Activated naive CD4-positive, alpha-beta T cell (primary cell): ENCODE results near the gene PRKCE.

Experiments used
- DNase-seq, 4 experiments: peaks; one replicate each; lab custom pipeline; 2025; lab: John Stamatoyannopoulos, UW

PRKCE gene

GRCh38 chr2:45780541-45781463 is 129.3 kb downstream of the PRKCE start:
- DNase-seq: no peak

- DNase-seq: no peak
These were observed 130.0 kb downstream of the PRKCE start for GRCh38 chr2:45781464-45781811.

GRCh38 chr2:45782436-45782835 is 131.0 kb downstream of the PRKCE start:
- no peak for DNase-seq

GRCh38 chr2:45782986-45783385 is 131.5 kb downstream of the PRKCE start:
- no peak for DNase-seq

GRCh38 chr2:45786030-45786835 is 134.8 kb downstream of the PRKCE start:
- no peak for DNase-seq

- DNase-seq: no peak
These were observed 135.4 kb downstream of the PRKCE start for GRCh38 chr2:45786836-45787357.

- no peak for DNase-seq
These were observed 136.9 kb downstream of the PRKCE start for GRCh38 chr2:45788401-45788800.

- no peak for DNase-seq
These were observed 137.8 kb downstream of the PRKCE start for GRCh38 chr2:45789317-45789716.

- no peak for DNase-seq
These were observed 138.7 kb downstream of the PRKCE start for GRCh38 chr2:45789961-45790723.

- no peak for DNase-seq
These were observed 142.0 kb downstream of the PRKCE start for GRCh38 chr2:45793305-45793962.

- no peak for DNase-seq
These were observed 142.7 kb downstream of the PRKCE start for GRCh38 chr2:45794134-45794617.

- no peak for DNase-seq
These were observed 145.0 kb downstream of the PRKCE start for GRCh38 chr2:45796500-45796899.

GRCh38 chr2:45797451-45798230 is 146.2 kb downstream of the PRKCE start:
- no peak for DNase-seq

GRCh38 chr2:45799679-45800381 is 148.4 kb downstream of the PRKCE start:
- no peak for DNase-seq

- no peak for DNase-seq
These were observed 151.1 kb downstream of the PRKCE start for GRCh38 chr2:45802499-45803138.

- no peak for DNase-seq
These were observed 153.7 kb downstream of the PRKCE start for GRCh38 chr2:45804987-45805755.

- DNase-seq: no peak
These were observed 155.3 kb downstream of the PRKCE start for GRCh38 chr2:45806563-45807358.

GRCh38 chr2:45808294-45808800 is 156.9 kb downstream of the PRKCE start:
- DNase-seq: no peak
